ENCODE data around the gene LRRC46. TPM values are rescaled to one million over a fixed set of nuclear protein-coding genes. Genes with fewer than 3 reads are reported as not detected.

The LRRC46 gene
- total RNA-seq, 1 donor from 2014 or later, result 1.4 TPM

- Mint-ChIP-seq H3K27me3 (ENCODE audit: low read depth) (no peaks in the 10 kb centered on the region), H3K36me3 (ENCODE audit: low read depth) (peaks cover 9% of the 10 kb centered on the region), H3K27ac (ENCODE audit: unreplicated experiment) (no peak overlapping the region), H3K4me3 (no peak overlapping the region), H3K9me3 (no peaks in the 10 kb centered on the region), H3K4me1 (peaks cover 17% of the 10 kb centered on the region)
- no peak for DNase-seq (ENCODE audit: low read depth, low spot score)
- no peak for TF ChIP-seq CTCF (conservative IDR thresholded peaks at IDR 0.05)
Measured at GRCh38 chr17:47823519-47823918, 8.0 kb upstream of the LRRC46 start.

- no peak overlapping the region for H3K27ac Mint-ChIP-seq (ENCODE audit: unreplicated experiment)
- no peaks in the 10 kb centered on the region for H3K9me3 Mint-ChIP-seq
- peaks cover 3% of the 10 kb centered on the region for H3K27me3 Mint-ChIP-seq (ENCODE audit: low read depth)
- H3K36me3 Mint-ChIP-seq (ENCODE audit: low read depth), result peaks cover 9% of the 10 kb centered on the region
- H3K4me3 Mint-ChIP-seq, result peak overlapping the region; percentile 64
- peaks cover 29% of the 10 kb centered on the region for H3K4me1 Mint-ChIP-seq
- no peak for TF ChIP-seq CTCF (conservative IDR thresholded peaks at IDR 0.05)
- DNase-seq (ENCODE audit: low read depth, low spot score), result no peak
Measured at GRCh38 chr17:47829870-47830269, 1.6 kb upstream of the LRRC46 start.

- no peak for DNase-seq (ENCODE audit: low read depth, low spot score)
- H3K9me3 Mint-ChIP-seq, result no peaks in the 10 kb centered on the region
- peak overlapping the region; percentile 93 for H3K4me3 Mint-ChIP-seq
- H3K27ac Mint-ChIP-seq (ENCODE audit: unreplicated experiment), result no peak overlapping the region
- peaks cover 3% of the 10 kb centered on the region for H3K27me3 Mint-ChIP-seq (ENCODE audit: low read depth)
- H3K36me3 Mint-ChIP-seq (ENCODE audit: low read depth), result peaks cover 7% of the 10 kb centered on the region
- TF ChIP-seq CTCF (conservative IDR thresholded peaks at IDR 0.05), result no peak
- H3K4me1 Mint-ChIP-seq, result peaks cover 29% of the 10 kb centered on the region
Measured at GRCh38 chr17:47830396-47831002, 971 bp upstream of the LRRC46 start.

- Mint-ChIP-seq H3K27me3 (ENCODE audit: low read depth) (peaks cover 3% of the 10 kb centered on the region), H3K36me3 (ENCODE audit: low read depth) (no peaks in the 10 kb centered on the region), H3K9me3 (no peaks in the 10 kb centered on the region), H3K4me3 (peak overlapping the region; percentile 93), H3K4me1 (peaks cover 29% of the 10 kb centered on the region), H3K27ac (ENCODE audit: unreplicated experiment) (peak overlapping the region; percentile 92)
- TF ChIP-seq CTCF (conservative IDR thresholded peaks at IDR 0.05), result no peak
- no peak for DNase-seq (ENCODE audit: low read depth, low spot score)
Measured at GRCh38 chr17:47831934-47832327, 461 bp downstream of the LRRC46 start.

- Mint-ChIP-seq H3K27me3 (ENCODE audit: low read depth) (peaks cover 3% of the 10 kb centered on the region), H3K27ac (ENCODE audit: unreplicated experiment) (no peak overlapping the region), H3K36me3 (ENCODE audit: low read depth) (no peaks in the 10 kb centered on the region), H3K9me3 (no peaks in the 10 kb centered on the region), H3K4me1 (peaks cover 34% of the 10 kb centered on the region), H3K4me3 (peak overlapping the region; percentile 62)
- no peak for TF ChIP-seq CTCF (conservative IDR thresholded peaks at IDR 0.05)
- no peak for DNase-seq (ENCODE audit: low read depth, low spot score)
Measured at GRCh38 chr17:47834756-47835155, 3.3 kb downstream of the LRRC46 start.

All from neural crest cell (in vitro differentiated cells).